Activated naive CD4-positive, alpha-beta T cell treated with anti-CD3 and anti-CD28 coated beads, Interleukin-2, amount 50 U/mL, for 24 hours (primary cell): ENCODE data around the gene GARIN5B.
"Not testable (repeated sequence)": the region's sequence is repeated elsewhere in the genome, so short reads cannot be mapped to it uniquely, and the experiment has no call there.

ENCODE experiments used
- H3K27ac Mint-ChIP-seq: one replicate; pipeline ENCODE4 v1.8.0; 2021; ENCODE audit warnings: mild to moderate bottlenecking, mixed read lengths
- H3K27me3 Mint-ChIP-seq: one replicate; pipeline ENCODE4 v1.8.0; 2021; ENCODE audit warnings: mixed read lengths
- H3K36me3 Mint-ChIP-seq: one replicate; pipeline ENCODE4 v1.8.0; 2021; ENCODE audit warnings: mixed read lengths
- H3K4me1 Mint-ChIP-seq: one replicate; pipeline ENCODE4 v1.8.0; 2021; ENCODE audit warnings: mixed read lengths
- H3K4me3 Mint-ChIP-seq: one replicate; pipeline ENCODE4 v1.8.0; 2021; ENCODE audit warnings: mild to moderate bottlenecking, mixed read lengths
- H3K9me3 Mint-ChIP-seq: one replicate; pipeline ENCODE4 v1.8.0; 2021; ENCODE audit warnings: mixed read lengths

GARIN5B gene

DNA sequence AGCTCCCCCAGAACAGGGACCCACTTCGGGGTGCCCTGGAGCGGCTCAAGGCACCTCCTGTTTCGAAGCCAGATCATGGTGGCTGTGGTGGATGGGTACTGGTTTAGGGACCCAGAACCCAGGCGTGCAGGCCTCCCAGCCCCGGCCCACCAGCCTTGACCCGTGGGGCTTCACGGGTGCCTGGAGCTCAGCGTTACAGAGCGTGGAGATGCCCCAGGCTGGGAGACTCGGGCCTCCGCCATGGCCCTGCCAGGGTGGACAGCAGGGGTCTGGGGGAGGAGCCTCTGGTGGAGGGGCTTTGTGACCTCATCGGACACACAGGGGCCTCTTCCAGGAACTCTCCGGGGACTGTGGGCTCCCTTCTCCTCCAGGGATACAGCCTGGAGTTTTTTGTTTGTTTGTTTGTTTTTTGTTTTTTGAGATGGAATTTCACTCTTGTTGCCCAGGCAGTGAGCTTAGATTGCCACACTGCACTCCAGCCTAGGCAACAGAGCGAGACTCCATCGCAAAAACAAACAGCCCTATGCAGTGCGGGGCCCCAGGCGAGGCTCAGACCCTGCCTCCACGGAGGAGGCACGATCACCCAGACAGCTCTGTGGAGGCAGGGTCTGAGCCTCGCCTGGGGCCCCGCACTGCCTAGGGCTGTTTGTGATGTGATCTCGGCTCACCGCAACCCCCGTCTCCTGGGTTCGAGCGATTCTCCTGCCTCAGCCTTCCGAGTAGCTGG, at the start of gene GARIN5B:
TSS of gene GARIN5B (minus strand) at position 271 of the 727 bp plus-strand sequence. CDS start at position 77, 194 bp downstream.
- no peaks in the 10 kb centered on the region for H3K9me3 Mint-ChIP-seq
- peaks cover 4% of the 10 kb centered on the region for H3K27me3 Mint-ChIP-seq
- no peak within 1 kb of the TSS for H3K27ac Mint-ChIP-seq
- no peak within 1 kb of the TSS for H3K4me3 Mint-ChIP-seq
- H3K36me3 Mint-ChIP-seq: no peaks in the 10 kb centered on the region
- no peaks in the 10 kb centered on the region for H3K4me1 Mint-ChIP-seq

- Mint-ChIP-seq H3K27me3 (no peaks in the 10 kb centered on the region), H3K9me3 (peaks cover 6% of the 10 kb centered on the region), H3K27ac (peak overlapping the region; percentile 56), H3K36me3 (peaks cover 12% of the 10 kb centered on the region), H3K4me1 (peaks cover 29% of the 10 kb centered on the region), H3K4me3 (no peak overlapping the region)
Observed at GRCh38 chr19:55410168-55410567, 47.1 kb upstream of the GARIN5B start.

- not testable (repeated sequence) for H3K27me3 Mint-ChIP-seq, H3K27ac Mint-ChIP-seq, H3K9me3 Mint-ChIP-seq
- Mint-ChIP-seq H3K36me3 (peaks cover 12% of the 10 kb centered on the region), H3K4me3 (peak overlapping the region; percentile 52), H3K4me1 (peaks cover 29% of the 10 kb centered on the region)
Observed at GRCh38 chr19:55409179-55409578, 46.1 kb upstream of the GARIN5B start.

- peak overlapping the region; percentile 90 for H3K4me3 Mint-ChIP-seq
- H3K36me3 Mint-ChIP-seq: peaks cover 12% of the 10 kb centered on the region
- H3K4me1 Mint-ChIP-seq: peaks cover 29% of the 10 kb centered on the region
- H3K27ac Mint-ChIP-seq: peak overlapping the region; percentile 95
- H3K27me3 Mint-ChIP-seq: no peaks in the 10 kb centered on the region
- peaks cover 6% of the 10 kb centered on the region for H3K9me3 Mint-ChIP-seq
Observed at GRCh38 chr19:55408533-55408872, 45.4 kb upstream of the GARIN5B start.

GRCh38 chr19:55407800-55408532, 44.9 kb upstream of the GARIN5B start:
- peaks cover 6% of the 10 kb centered on the region for H3K9me3 Mint-ChIP-seq
- H3K4me3 Mint-ChIP-seq: peak overlapping the region; percentile 90
- H3K27ac Mint-ChIP-seq: peak overlapping the region; percentile 95
- H3K27me3 Mint-ChIP-seq: no peaks in the 10 kb centered on the region
- peaks cover 14% of the 10 kb centered on the region for H3K36me3 Mint-ChIP-seq
- peaks cover 32% of the 10 kb centered on the region for H3K4me1 Mint-ChIP-seq

DNA sequence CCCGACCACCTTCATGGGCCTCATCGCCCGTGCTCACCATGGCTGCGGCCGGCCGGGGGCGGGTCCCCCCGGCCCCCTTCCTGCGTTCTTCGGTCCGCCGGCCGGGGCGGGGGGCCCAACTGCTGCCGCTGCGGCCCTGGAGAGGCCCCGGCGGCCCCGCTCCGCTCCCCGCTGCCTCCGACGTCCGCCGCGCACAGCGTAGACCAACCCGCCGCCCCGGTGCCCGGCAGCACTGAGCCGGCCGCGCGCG, 44.4 kb upstream of the GARIN5B start, which contains the start of gene UBE2S:
TSS of gene UBE2S (minus strand) at position 239 of the 250 bp plus-strand sequence. CDS start at position 40, 199 bp downstream.
- H3K27ac Mint-ChIP-seq: peak within 1 kb of the TSS; percentile 95
- peaks cover 14% of the 10 kb centered on the region for H3K36me3 Mint-ChIP-seq
- H3K4me1 Mint-ChIP-seq: peaks cover 32% of the 10 kb centered on the region
- not testable (repeated sequence) for H3K9me3 Mint-ChIP-seq, H3K27me3 Mint-ChIP-seq
- H3K4me3 Mint-ChIP-seq: peak within 1 kb of the TSS; percentile 90

DNA sequence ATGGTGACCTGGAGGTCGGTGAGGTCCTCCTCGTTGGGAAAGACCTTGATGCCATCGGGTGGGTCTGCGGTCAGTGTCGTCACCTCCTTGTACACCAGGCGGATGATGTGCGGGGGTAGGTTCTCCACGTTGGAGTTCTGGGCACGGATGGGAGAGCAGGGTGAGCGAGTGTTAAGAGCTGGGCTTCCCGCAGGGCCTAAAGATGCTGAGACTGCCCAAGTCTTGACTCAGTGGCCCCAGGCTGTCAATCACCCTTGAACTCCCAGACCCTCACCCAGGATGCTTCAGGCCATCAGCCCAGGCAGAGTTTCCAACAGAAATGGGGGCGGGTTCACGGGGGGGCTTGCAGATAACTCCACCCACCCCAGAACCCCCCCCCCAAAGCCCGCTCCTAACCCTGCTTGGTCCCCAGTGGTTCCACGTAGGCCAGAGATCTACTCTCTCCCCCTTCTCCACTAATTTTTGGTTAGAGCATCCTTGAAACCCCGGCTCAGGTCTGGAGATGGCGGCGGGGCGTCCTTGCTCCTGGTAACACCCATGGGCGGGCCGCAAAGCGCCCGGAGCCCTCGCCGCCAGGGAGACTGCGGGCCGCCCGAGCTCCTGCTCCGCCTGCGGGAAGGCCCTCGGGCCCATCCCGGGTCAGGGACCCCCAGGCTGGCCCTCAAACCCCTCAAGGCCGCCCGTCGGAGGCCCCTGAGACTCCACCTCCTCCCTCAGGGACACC, 43.9 kb upstream of the GARIN5B start:
- H3K36me3 Mint-ChIP-seq: peaks cover 15% of the 10 kb centered on the region
- peak overlapping the region; percentile 77 for H3K27ac Mint-ChIP-seq
- peak overlapping the region; percentile 90 for H3K4me3 Mint-ChIP-seq

DNA sequence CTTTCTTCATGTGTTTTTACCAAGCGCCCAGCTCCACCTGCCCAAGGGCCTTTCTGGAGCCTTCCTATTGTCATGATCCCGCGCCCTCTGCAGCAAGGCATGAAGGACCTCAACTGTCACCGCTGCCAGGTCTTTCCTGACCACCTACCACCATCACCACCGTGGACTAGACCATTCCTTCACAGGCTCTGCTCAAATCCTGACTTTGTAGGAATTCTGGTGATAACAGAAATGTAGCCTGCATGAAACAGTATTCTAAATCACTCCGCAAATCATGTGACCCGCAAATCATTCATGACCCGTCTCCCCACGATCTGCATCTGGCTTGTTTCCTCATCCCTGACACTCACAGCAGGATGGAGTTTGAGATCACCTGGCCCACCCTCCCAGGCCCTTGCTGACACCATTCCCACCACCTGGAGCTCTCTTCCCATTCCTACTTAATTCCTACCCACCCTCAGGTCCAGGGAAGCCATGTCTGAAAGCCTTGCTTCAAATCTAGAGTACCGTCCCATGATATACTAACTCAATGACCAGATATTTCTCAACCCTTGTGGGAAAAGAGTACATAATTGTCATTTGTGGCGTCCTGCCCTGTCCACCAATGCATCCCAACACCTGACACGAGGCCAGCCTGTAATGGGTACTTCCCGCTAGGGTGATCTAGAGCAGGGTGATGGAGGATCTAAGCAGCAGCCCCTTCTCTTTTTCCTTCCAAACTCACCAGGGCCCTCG, 43.2 kb upstream of the GARIN5B start:
- Mint-ChIP-seq H3K9me3 (peaks cover 6% of the 10 kb centered on the region), H3K4me1 (peaks cover 32% of the 10 kb centered on the region), H3K4me3 (peak overlapping the region; percentile 90), H3K27ac (peak overlapping the region; percentile 77), H3K36me3 (peaks cover 17% of the 10 kb centered on the region), H3K27me3 (no peaks in the 10 kb centered on the region)

More for the DNA sequence above, 43.9 kb upstream of the GARIN5B start:
- H3K4me1 Mint-ChIP-seq: peaks cover 32% of the 10 kb centered on the region
- peaks cover 6% of the 10 kb centered on the region for H3K9me3 Mint-ChIP-seq
- no peaks in the 10 kb centered on the region for H3K27me3 Mint-ChIP-seq

DNA sequence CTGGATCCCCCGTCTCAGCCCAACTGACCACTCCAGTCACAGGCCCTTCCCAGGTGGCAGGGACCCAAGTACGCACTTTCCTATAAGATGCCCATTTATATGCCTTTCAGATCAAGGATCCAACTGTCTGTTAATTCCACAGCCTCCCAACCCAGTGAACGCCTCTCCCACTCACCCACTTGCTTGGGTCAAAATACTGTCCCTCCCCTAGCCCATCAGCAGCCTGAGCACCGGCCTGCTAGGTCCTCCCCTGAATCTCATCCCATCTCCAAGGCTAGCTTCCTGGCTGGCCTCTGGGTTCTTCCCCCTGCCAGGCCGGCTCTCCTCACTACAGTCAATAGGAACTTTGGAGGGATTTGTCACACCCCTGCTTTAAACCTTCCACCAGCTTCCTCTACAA, 42.6 kb upstream of the GARIN5B start:
- peaks cover 32% of the 10 kb centered on the region for H3K4me1 Mint-ChIP-seq
- peaks cover 17% of the 10 kb centered on the region for H3K36me3 Mint-ChIP-seq
- H3K27me3 Mint-ChIP-seq: no peaks in the 10 kb centered on the region
- peak overlapping the region; percentile 90 for H3K4me3 Mint-ChIP-seq
- peaks cover 6% of the 10 kb centered on the region for H3K9me3 Mint-ChIP-seq
- H3K27ac Mint-ChIP-seq: peak overlapping the region; percentile 74

GRCh38 chr19:55402509-55402908, 39.4 kb upstream of the GARIN5B start:
- Mint-ChIP-seq H3K27me3 (no peaks in the 10 kb centered on the region), H3K36me3 (peaks cover 16% of the 10 kb centered on the region), H3K27ac (no peak overlapping the region), H3K4me1 (peaks cover 27% of the 10 kb centered on the region), H3K4me3 (no peak overlapping the region), H3K9me3 (no peaks in the 10 kb centered on the region)

GRCh38 chr19:55401390-55401789, 38.3 kb upstream of the GARIN5B start:
- Mint-ChIP-seq H3K36me3 (peaks cover 13% of the 10 kb centered on the region), H3K4me1 (peaks cover 22% of the 10 kb centered on the region)
- H3K9me3 Mint-ChIP-seq, H3K27ac Mint-ChIP-seq, H3K4me3 Mint-ChIP-seq, H3K27me3 Mint-ChIP-seq: not testable (repeated sequence)

DNA sequence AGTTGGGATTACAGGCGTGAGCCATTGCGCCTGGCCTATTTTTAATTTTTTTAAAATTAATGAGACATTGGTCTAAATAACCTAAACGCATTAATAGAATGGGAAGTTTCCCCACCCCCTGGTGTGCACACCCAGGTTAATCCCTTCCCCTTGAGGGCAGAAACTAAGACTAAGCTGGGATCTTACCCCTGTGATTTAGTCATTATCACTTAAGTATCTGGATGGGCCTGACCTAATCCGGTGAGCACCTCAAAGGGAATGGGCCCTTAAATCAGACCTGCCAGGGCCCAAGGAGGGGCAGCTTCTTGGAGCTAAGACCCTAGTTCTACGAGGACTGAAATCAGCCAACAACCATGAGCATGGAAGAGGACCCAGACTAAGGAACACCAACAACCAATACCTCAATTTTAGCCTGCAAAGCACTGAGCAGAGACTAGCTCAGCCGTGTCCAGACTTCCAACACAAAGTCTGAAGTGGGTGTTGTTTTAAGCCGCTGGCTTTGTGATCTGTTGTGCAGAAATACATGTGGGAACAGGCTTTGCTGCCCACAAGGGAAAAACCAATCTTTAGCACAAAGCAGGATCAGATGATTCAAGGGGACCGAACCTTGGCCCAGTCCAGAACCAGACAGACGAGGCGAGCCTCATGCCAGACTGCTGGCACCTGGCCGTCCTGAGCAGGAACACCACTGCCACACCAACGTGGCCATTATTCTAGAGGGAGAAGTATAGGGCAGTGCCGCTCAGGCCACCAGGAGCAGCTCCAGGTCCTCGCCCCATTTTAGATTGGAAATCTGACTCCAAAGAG, 37.4 kb upstream of the GARIN5B start:
- no peak overlapping the region for H3K27ac Mint-ChIP-seq
- no peak overlapping the region for H3K4me3 Mint-ChIP-seq
- peaks cover 6% of the 10 kb centered on the region for H3K36me3 Mint-ChIP-seq
- H3K9me3 Mint-ChIP-seq: no peaks in the 10 kb centered on the region
- no peaks in the 10 kb centered on the region for H3K27me3 Mint-ChIP-seq
- peaks cover 13% of the 10 kb centered on the region for H3K4me1 Mint-ChIP-seq

GRCh38 chr19:55398200-55398925, 35.3 kb upstream of the GARIN5B start:
- no peak overlapping the region for H3K4me3 Mint-ChIP-seq

More at GRCh38 chr19:55398200-55398925, 35.3 kb upstream of the GARIN5B start:
- H3K4me1 Mint-ChIP-seq: peaks cover 11% of the 10 kb centered on the region
- no peaks in the 10 kb centered on the region for H3K9me3 Mint-ChIP-seq
- no peaks in the 10 kb centered on the region for H3K27me3 Mint-ChIP-seq
- peaks cover 5% of the 10 kb centered on the region for H3K36me3 Mint-ChIP-seq
- H3K27ac Mint-ChIP-seq: no peak overlapping the region
